HG03139 (cell line): Measurements from ENCODE around the gene NEIL3.

ENCODE experiments used
- ATAC-seq: cut with Tn5 transposase; IDR thresholded peaks from one replicate; pipeline ENCODE4 v1.9.1; 2021; ENCODE audit not compliant: unreplicated experiment

The NEIL3 gene

GRCh38 chr4:177367336-177367735 lies 57.7 kb downstream of the NEIL3 start:
- ATAC-seq = no peak

- ATAC-seq = no peak
These were observed 59.7 kb downstream of the NEIL3 start for GRCh38 chr4:177369372-177369771.

DNA sequence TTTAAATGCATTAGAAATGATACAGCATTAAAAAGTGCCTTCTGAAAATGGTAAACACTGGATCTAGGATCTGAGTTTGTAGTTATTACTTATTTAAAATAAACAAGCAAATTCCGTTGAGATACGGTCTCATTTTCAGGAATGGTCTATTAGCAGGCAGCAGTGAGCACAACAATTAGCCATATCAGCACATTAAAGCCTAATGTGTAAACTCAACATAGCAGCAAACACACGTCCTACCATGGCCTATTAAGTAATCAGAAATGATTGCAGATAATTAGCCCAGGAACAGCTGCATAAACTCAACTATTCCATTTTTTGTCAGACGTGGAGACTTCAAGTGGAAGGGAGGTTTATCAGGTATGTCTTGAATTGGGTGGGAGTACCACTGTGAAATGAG lies 61.8 kb downstream of the NEIL3 start:
- ATAC-seq = no peak

DNA sequence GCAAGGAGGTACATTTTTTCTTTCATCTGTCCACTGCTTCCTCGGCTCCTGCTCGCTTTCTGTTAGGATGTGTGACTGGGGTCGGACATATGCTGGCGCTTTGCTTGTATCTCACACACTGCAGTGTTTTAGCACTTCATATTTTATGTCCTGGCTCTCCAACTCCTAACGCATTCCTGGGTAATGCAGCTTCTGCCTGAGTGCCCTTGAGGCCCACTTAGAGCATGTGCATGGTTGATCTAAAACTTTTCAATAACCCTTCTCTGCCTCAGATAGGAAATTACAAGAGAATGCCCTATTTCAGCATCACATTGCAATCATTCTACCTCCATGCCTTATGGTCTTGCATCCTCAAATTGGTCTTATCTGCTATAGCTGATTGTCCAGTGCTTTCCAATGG lies 65.3 kb downstream of the NEIL3 start:
- no peak for ATAC-seq

DNA sequence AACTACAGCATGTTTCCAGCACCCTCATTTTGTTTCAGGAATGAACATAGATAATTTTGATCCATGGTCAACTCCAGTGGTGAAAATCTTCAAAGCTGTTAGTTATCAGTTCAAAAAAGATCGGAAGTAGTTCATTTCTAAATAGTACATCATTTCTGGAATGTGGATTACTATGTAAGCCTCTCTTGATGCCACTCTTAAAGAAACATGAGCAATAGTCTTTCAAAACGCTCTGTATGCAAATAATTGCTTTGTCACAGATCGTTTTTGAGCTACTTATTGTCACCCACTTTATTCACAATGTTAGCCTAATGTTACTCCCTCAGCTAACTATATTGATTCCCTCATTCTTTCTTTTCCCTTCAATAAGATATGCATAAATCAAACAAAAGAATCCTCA lies 65.7 kb downstream of the NEIL3 start:
- ATAC-seq = no peak

GRCh38 chr4:177376024-177376423 lies 66.3 kb downstream of the NEIL3 start:
- no peak for ATAC-seq

GRCh38 chr4:177380730-177381287 lies 71.1 kb downstream of the NEIL3 start:
- no peak for ATAC-seq

DNA sequence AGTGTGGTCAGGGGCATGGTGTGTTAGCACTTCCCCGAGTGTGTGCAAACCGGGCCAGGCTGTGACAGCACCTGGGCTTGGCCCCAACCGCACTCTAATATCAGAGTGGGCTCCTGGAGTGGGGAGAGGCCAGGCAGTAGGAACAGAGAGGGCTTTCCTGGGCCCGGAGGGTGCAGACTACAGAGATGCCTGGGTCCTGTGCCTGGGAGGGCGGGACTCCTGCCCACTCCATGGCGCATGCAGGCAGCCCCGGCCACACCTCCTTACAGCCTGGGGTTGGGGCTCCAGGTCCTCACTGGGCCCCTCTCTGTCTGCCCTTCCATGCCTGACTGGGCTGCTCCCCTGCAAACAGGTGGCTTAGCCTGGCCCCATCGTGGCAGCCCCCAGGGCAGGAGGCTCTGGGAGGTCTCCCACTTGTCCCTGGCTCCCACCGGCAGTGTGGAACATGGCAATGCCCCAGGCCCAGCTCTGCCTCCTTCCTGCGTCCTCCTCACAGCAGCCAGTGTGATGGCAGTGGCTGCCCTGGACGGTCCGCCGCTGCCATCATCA lies 72.2 kb downstream of the NEIL3 start:
- no peak for ATAC-seq

DNA sequence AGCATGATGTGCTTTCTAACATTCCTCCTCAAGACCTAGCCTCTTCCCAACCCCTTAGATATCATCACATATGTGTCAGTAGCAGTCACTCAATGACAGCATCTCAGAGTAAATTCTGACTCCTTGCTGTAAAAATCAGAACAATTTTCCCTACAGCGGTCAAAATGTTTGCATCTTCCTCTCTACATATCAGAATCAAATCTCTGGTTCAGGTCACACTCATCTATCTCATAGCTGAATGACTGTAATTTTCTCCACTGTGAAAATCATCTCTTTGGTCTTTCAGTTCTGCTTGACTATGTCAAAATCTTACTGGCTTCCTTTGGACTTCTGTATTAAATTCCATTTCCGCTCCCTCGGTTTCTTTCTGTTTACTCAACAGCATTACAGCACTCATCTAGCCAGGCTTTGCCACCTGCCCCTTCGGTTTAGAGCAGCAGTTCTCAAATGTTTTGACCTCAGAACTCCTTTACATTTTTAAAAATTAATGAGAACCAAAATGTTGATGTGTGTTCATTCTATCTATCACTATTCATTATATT lies 75.3 kb downstream of the NEIL3 start:
- ATAC-seq = no peak

- no peak for ATAC-seq
These were observed 76.1 kb downstream of the NEIL3 start for GRCh38 chr4:177385576-177386277.

DNA sequence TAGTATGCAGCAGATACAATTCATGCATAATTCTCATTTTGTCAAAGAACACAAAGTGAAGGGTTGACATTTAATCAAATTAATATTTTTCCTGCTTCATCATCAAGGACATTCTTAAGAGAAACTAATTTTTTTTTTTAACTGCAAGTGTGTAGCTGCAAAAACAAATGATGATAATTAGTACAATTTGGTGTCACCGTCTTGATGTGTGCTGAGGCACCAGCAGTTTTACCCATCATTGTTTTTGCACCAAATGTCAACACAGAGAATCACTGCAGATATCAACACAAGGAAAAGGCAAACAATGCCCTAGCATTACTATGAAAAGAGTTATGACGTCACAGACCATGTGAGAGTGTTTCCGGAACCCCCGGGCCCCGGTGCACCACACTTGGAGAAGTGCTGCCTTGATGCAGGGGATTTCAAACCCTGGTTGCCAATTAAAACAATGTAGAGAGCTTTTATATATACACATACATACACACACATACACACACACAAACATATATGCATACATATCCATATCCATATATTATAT lies 76.7 kb downstream of the NEIL3 start:
- ATAC-seq = no peak

DNA sequence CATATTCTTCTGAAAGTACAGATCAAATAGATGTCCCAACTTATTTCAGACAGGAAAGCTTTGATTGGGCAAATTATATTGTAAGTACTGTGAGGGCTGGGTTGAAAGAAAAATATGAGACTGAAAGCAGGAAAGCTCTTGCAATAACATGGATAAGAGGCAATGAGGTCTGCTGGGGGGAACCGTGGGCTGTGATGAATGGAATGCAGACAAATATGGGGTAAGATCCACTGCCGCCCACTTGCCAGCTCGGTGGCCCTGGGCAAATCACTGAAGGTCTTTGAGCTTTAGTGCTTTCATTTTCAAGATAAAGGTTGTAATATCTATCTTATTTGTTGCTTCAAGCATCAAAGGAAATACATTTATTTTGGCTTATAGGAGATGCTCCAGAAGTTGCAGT lies 81.6 kb downstream of the NEIL3 start:
- ATAC-seq = no peak

DNA sequence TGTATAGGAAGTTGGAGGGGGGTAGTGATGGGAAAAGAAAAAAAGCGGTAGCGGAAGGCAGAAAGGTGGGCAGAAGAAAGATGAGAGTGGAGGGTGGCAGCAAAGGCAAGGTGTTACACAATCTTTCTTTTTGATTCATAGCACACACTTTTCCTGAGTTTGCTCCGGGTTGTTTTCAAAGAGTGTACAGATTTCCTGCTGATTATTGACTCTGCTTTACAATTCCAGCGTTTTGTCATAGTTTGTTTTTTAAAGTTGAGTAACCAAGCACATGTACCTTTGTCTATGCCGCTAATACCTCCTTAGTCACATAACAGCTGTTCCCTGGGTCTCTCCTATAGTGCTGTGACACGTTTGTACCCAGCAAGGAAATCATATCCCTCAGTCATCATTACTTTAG lies 82.3 kb downstream of the NEIL3 start:
- ATAC-seq = no peak

GRCh38 chr4:177393236-177393635 lies 83.6 kb downstream of the NEIL3 start:
- ATAC-seq = peak; percentile 67

GRCh38 chr4:177396352-177396751 lies 86.7 kb downstream of the NEIL3 start:
- ATAC-seq = no peak

- no peak for ATAC-seq
These were observed 90.4 kb downstream of the NEIL3 start for GRCh38 chr4:177400030-177400429.

- no peak for ATAC-seq
These were observed 92.1 kb downstream of the NEIL3 start for GRCh38 chr4:177401658-177402273.

GRCh38 chr4:177403746-177404145 lies 94.1 kb downstream of the NEIL3 start:
- no peak for ATAC-seq

GRCh38 chr4:177404342-177404741 lies 94.7 kb downstream of the NEIL3 start:
- no peak for ATAC-seq

DNA sequence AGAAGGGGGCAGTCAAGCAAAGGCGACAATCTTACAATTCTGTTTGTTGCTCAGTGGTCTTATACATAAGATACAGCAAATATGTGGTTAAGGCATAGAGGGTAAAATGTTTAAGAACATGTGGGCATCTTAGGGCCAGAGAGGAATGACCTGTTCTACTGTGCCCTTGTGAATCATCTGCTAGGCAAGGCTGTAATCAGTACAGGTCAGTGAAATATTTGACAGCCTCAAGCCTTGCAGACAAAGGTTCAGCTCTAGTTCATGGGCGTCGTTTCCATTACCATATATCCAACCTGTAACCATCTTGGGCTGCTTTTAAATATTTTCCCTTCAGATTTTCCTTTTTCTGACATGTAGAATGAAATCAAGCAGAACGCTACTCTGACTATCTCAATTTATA lies 95.3 kb downstream of the NEIL3 start:
- ATAC-seq = no peak

DNA sequence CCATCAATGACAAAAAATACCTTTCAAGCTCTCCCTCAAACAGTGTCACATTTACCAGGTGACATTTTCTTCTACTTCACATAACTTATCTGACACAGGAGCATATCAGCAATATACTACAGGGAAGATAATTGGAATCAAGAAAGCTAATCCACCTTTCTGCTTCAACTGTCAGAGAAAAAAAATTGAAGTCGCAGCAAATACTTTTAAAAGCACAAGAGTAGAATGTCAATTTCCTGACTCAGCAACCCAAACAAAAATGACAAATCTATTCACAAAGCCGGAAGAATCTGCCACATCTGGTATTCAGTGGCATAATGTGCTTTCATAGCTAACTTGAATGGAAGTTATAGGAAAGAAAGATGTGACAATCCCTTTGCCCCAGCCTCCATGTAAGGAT lies 95.8 kb downstream of the NEIL3 start:
- no peak for ATAC-seq

DNA sequence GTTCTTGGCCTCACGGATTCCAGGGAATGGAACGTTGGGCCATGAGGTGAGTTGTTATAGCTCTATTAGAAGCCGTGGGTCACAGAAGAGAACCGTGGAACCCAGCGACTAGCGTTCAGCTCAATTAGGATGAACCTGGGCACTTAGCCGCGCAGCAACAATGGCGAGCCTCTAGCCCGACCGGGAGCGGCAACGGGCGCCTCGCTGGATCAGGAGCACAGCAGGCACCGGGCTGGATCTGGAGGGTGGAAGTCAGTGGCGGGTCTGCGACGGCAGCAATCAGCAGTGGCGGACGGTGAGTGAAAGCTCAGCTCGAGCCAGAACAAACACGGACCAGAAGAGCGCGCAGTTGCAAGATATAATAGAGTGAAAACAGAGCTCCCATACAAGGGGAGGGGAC lies 98.3 kb downstream of the NEIL3 start:
- ATAC-seq = no peak
